ENCODE measurements around the gene MADCAM1. TPM values are rescaled to one million over a fixed set of nuclear protein-coding genes. Genes with fewer than 3 reads are reported as not detected.

MADCAM1 gene
- total and polyA plus RNA-seq, 7 donors = 0.08 to 1.8 (median 0.33) TPM

DNA sequence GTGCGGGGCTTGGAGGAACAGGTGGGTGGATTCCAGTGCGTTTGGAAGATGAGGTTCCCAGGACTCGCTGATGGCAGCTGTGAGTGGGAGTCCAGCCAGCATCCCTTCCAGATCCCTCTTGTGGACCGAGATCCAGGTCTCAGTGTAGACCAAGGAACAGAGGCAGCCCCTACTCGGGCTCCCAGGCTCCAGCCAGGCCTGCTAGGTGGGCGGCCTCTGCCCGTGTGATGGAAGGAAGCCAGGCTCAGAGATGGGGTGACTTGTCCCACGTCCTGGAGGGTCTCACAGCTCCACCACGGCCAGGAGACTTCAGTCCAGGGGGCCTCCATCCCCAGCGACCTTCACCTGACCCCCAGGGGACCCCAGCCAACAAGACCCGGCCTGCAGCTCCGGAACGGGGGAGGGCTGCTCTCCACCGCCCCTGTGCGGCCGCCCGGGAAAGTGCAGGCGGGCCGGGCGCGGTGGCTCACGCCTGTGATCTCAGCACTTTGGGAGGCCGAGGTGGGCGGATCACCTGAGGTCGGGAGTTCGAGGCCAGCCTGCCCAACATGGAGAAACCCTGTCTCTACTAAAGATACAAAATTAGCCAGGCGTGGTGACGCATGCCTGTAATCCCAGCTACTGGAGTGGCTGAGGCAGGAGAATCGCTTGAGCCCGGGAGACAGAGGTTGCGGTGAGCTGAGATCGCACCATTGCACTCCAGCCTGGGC is 729 bp upstream of the MADCAM1 start:
- peak; percentile 31 to 54 for DNase-seq

DNA sequence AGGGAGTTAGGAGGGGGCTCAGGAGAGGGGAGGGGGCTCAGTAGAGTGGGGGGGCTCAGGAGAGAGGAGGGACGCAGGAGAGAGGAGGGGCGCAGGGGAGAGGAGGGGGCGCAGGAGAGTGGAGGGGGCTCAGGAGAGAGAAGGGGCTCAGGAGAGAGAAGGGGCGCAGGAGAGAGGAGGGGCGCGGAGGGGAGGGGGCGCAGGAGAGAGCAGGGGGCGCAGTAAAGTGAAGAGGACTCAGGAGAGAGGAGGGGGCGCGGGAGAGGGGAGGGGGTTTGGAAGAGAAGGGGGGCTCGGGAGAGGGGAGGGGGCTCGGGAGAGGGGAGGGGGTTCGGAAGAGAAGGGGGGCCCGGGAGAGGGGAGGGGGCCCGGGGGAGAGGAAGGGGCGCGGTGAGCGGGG is 700 bp downstream of the MADCAM1 start:
- 4 to 8% (median 6%) methylated on average over 3 to 17 of the region's 18 CpGs for WGBS, 3 donors
- Histone ChIP-seq H3K27me3 (ENCODE audit: insufficient read depth in 3 of 3, low read length in 2 of 3) (peaks cover 0 to 34% (median 22%) of the 10 kb centered on the region in 3 donors), H3K9me3 (no peaks in the 10 kb centered on the region), H3K36me3 (ENCODE audit: insufficient read depth in 1 of 2, low read depth in 1 of 2) (no peaks in the 10 kb centered on the region), H3K4me3 (no peak overlapping the region), H3K4me1 (no peaks in the 10 kb centered on the region), H3K27ac (no peak overlapping the region)
- TF ChIP-seq, protein P1, sequence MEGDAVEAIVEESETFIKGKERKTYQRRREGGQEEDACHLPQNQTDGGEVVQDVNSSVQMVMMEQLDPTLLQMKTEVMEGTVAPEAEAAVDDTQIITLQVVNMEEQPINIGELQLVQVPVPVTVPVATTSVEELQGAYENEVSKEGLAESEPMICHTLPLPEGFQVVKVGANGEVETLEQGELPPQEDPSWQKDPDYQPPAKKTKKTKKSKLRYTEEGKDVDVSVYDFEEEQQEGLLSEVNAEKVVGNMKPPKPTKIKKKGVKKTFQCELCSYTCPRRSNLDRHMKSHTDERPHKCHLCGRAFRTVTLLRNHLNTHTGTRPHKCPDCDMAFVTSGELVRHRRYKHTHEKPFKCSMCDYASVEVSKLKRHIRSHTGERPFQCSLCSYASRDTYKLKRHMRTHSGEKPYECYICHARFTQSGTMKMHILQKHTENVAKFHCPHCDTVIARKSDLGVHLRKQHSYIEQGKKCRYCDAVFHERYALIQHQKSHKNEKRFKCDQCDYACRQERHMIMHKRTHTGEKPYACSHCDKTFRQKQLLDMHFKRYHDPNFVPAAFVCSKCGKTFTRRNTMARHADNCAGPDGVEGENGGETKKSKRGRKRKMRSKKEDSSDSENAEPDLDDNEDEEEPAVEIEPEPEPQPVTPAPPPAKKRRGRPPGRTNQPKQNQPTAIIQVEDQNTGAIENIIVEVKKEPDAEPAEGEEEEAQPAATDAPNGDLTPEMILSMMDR (IDR thresholded peaks at IDR 0.05) = no peak
- ATAC-seq (no peak), DNase-seq (peak; percentile 5 to 14)
- intact Hi-C loops (cut with DNase I) = no loop called here

More for the DNA sequence above, 729 bp upstream of the MADCAM1 start:
- TF ChIP-seq, protein P1 (IDR thresholded peaks at IDR 0.05) = peak; percentile 61
- no peak overlapping the region for H3K27ac ChIP-seq
- 6 to 16% (median 14%) methylated on average over 29 to 32 of the region's 32 CpGs for WGBS, 3 donors
- H3K27me3 ChIP-seq (ENCODE audit: insufficient read depth in 3 of 3, low read length in 2 of 3) = peaks cover 0 to 34% (median 20%) of the 10 kb centered on the region in 3 donors
- no peaks in the 10 kb centered on the region for H3K36me3 ChIP-seq (ENCODE audit: insufficient read depth in 1 of 2, low read depth in 1 of 2)
- ATAC-seq = peak in 2 of 4 donors; percentile 15 to 20
- no peaks in the 10 kb centered on the region for H3K9me3 ChIP-seq
- no peak overlapping the region for H3K4me3 ChIP-seq
- peaks cover 2% of the 10 kb centered on the region for H3K4me1 ChIP-seq
- intact Hi-C loops (cut with DNase I) = no loop called here

DNA sequence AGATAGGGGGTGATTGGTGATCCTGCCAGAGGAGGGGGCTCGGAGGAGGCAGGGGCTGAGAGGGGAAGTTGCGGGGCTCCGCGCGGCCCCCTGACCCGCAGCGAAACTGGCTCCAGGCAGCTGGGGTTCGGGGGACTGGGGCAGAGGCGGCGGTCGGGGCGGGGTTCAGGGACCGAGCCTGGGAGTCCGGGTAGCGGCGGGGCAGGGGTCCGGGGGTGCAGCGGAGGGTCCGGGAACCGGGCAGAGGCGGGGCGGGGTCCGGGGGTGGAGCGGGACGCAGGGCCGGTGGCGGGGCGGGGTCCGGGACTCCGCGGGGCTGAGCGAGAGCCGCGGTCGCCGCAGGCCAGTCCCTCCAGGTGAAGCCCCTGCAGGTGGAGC is 1.2 kb downstream of the MADCAM1 start:
- peaks cover 0 to 34% (median 22%) of the 10 kb centered on the region in 3 donors for H3K27me3 ChIP-seq (ENCODE audit: insufficient read depth in 3 of 3, low read length in 2 of 3)
- DNase-seq = peak; percentile 17 to 52
- 0 to 3% (median 2%) methylated on average over 8 to 36 of the region's 36 CpGs for WGBS, 3 donors
- H3K27ac ChIP-seq = no peak overlapping the region
- no peaks in the 10 kb centered on the region for H3K36me3 ChIP-seq (ENCODE audit: insufficient read depth in 1 of 2, low read depth in 1 of 2)
- no peaks in the 10 kb centered on the region for H3K4me1 ChIP-seq
- intact Hi-C loops (cut with DNase I) = no loop called here
- ATAC-seq = peak in 1 of 4 donors; percentile 11
- no peaks in the 10 kb centered on the region for H3K9me3 ChIP-seq
- no peak overlapping the region for H3K4me3 ChIP-seq
- TF ChIP-seq, protein P1 (IDR thresholded peaks at IDR 0.05) = no peak

DNA sequence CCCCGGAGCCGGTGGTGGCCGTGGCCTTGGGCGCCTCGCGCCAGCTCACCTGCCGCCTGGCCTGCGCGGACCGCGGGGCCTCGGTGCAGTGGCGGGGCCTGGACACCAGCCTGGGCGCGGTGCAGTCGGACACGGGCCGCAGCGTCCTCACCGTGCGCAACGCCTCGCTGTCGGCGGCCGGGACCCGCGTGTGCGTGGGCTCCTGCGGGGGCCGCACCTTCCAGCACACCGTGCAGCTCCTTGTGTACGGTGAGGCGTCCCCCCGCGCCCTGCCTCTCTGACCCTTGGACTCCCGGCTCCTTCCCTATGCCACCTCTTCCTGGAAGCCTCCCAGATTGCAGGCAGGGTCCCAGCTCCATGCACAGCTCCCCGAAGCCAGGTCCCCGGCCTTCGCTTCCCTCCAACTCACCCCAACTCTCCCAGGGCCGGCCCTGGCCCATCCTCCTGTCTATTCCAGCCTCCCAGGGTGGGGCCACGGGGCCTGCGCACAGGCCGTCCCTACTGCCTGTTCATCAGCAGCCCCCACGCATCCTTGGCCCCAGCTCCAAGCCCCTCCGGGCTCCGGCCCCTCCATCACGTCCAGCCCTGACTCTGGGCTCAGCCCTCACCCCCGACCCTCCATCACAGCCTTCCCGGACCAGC is 1.7 kb downstream of the MADCAM1 start:
- 7 to 10% (median 10%) methylated on average over 28 to 50 of the region's 50 CpGs for WGBS, 3 donors
- ATAC-seq = peak in 2 of 4 donors; percentile 19 to 20
- intact Hi-C loops (cut with DNase I) = no loop called here
- DNase-seq = peak; percentile 7 to 48
- H3K4me3 ChIP-seq = no peak overlapping the region
- H3K36me3 ChIP-seq (ENCODE audit: insufficient read depth in 1 of 2, low read depth in 1 of 2) = no peaks in the 10 kb centered on the region
- H3K4me1 ChIP-seq = no peaks in the 10 kb centered on the region
- TF ChIP-seq, protein P1 (IDR thresholded peaks at IDR 0.05) = no peak
- H3K27me3 ChIP-seq (ENCODE audit: insufficient read depth in 3 of 3, low read length in 2 of 3) = peaks cover 0 to 34% (median 22%) of the 10 kb centered on the region in 3 donors
- H3K27ac ChIP-seq = no peak overlapping the region
- no peaks in the 10 kb centered on the region for H3K9me3 ChIP-seq

All from psoas muscle (tissue), 8 donors.